ENCODE results near the gene NACA2. TPM values are rescaled to one million over a fixed set of nuclear protein-coding genes. Genes with fewer than 3 reads are reported as not detected.

NACA2 gene
- total and polyA plus RNA-seq, 2 of the 4 experiments (the other 2 are of a cell fraction): not detected

DNA sequence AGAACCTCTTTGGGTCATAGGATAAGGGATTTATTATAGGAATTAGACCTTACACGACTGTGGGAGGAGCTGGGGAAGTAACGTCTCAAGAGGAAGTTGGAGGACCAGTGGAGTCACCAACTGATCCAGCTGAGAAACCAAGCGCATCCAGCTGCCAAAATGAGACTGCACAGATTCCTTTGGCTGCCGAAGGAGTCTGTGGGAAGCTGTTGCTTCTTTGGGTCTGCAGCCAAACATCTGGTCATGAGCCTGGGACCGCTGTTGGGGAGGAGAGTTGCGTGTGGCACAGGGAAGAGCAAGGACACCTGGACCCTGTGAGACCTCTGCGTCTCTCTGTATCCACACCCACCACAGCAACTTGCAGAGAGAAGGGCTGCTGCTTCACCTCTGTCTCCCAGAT, 2.4 kb upstream of the NACA2 start:
- H3K4ac ChIP-seq (ENCODE audit: low read depth, low read length): no peak overlapping the region
- no TSS peak for BruUV-seq (replicated peaks)
- DNase-seq: no peak
- 53% methylated on average over 4 of the region's 7 CpGs; no CpG with 5 or more reads in 1 of the 2 experiments for WGBS, 2 experiments (ENCODE audit: extremely low coverage in 2 of 2, insufficient read length in 1 of 2)
- no peak overlapping the region for H2BK20ac ChIP-seq (ENCODE audit: low read depth, low read length)
- no peak overlapping the region for H2BK15ac ChIP-seq (ENCODE audit: low read depth, low read length)
- H3K27ac ChIP-seq (ENCODE audit: insufficient read depth, low read length): no peak overlapping the region
- H2BK5ac ChIP-seq (ENCODE audit: low read depth, low read length, poor library complexity, severe bottlenecking): no peak overlapping the region
- no peak overlapping the region for H3K14ac ChIP-seq (replicated peaks; ENCODE audit: low read depth, low read length)
- H3K4me2 ChIP-seq (ENCODE audit: low read depth, low read length): no peak overlapping the region
- H4K8ac ChIP-seq (ENCODE audit: low read depth in 2 of 2, low read length in 2 of 2): no peak overlapping the region
- H4K5ac ChIP-seq (ENCODE audit: low read depth, low read length): no peak overlapping the region
- no peak overlapping the region for H3K56ac ChIP-seq (ENCODE audit: extremely low read depth, insufficient read depth, low read length)
- no peak overlapping the region for H2AK9ac ChIP-seq (replicated peaks; ENCODE audit: low read depth, low read length, poor library complexity)
- peaks cover 38% of the 10 kb centered on the region for H3K27me3 ChIP-seq (ENCODE audit: control insufficient read depth, insufficient read depth, low read length)
- H3K4me3 ChIP-seq (ENCODE audit: insufficient read depth, low read depth, low read length): no peak overlapping the region
- in situ Hi-C loops (cut with MboI; ENCODE audit: low sequenced_read_pairs) (no loop called here), intact Hi-C loops (cut with micrococcal nuclease) (no loop called here), dilution Hi-C loops (cut with HindIII; ENCODE audit: low sequenced_read_pairs, unreplicated experiment) (no loop called here)
- ChIA-PET CTCF (no interaction called here), POLR2A (ENCODE audit: unreplicated experiment) (no interaction called here)
- no peak overlapping the region for H3K18ac ChIP-seq (ENCODE audit: low read depth, low read length)
- no peak overlapping the region for H2AFZ ChIP-seq (replicated peaks; ENCODE audit: low read length, poor library complexity)
- no peaks in the 10 kb centered on the region for H3K4me1 ChIP-seq (ENCODE audit: control insufficient read depth, insufficient read depth, low read length)
- no peak overlapping the region for H3K9ac ChIP-seq (ENCODE audit: low read depth, low read length)
- no peaks in the 10 kb centered on the region for H4K20me1 ChIP-seq (ENCODE audit: insufficient read depth, low read length)
- no peak overlapping the region for H2AK5ac ChIP-seq (ENCODE audit: low read depth, low read length)
- no peaks in the 10 kb centered on the region for H3K79me1 ChIP-seq (ENCODE audit: low read depth in 1 of 2, low read length in 2 of 2)
- no peak overlapping the region for H2BK120ac ChIP-seq (ENCODE audit: low read depth, low read length)
- H3K9me1 ChIP-seq (ENCODE audit: insufficient read depth, low read length): no peaks in the 10 kb centered on the region
- no peak overlapping the region for H4K91ac ChIP-seq (ENCODE audit: insufficient read depth, low read depth, low read length)
- H3K23ac ChIP-seq (ENCODE audit: low read depth, low read length): no peak overlapping the region
- no peaks in the 10 kb centered on the region for H3K9me3 ChIP-seq (ENCODE audit: control insufficient read depth, insufficient read depth, low read length)
- ATAC-seq (ENCODE audit: low read depth): no peak
- no peaks in the 10 kb centered on the region for H3K36me3 ChIP-seq (ENCODE audit: control insufficient read depth, insufficient read depth, low read length)
- TF ChIP-seq, protein P1, sequence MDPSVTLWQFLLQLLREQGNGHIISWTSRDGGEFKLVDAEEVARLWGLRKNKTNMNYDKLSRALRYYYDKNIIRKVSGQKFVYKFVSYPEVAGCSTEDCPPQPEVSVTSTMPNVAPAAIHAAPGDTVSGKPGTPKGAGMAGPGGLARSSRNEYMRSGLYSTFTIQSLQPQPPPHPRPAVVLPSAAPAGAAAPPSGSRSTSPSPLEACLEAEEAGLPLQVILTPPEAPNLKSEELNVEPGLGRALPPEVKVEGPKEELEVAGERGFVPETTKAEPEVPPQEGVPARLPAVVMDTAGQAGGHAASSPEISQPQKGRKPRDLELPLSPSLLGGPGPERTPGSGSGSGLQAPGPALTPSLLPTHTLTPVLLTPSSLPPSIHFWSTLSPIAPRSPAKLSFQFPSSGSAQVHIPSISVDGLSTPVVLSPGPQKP (IDR thresholded peaks at IDR 0.05; ENCODE audit: borderline replicate concordance, low read depth, low read length): no peak
- TF ChIP-seq RCOR1 (IDR thresholded peaks at IDR 0.05; ENCODE audit: insufficient replicate concordance, low read length) (no peak), FOS (IDR thresholded peaks at IDR 0.05; ENCODE audit: low read depth, low read length) (no peak), SMC3 (IDR thresholded peaks at IDR 0.05; ENCODE audit: low read depth, low read length) (no peak), NFE2L2 (IDR thresholded peaks at IDR 0.05; ENCODE audit: low read depth, low read length) (no peak), CEBPB (IDR thresholded peaks at IDR 0.05; ENCODE audit: low read depth, low read length) (no peak), RAD21 (IDR thresholded peaks at IDR 0.05; ENCODE audit: low read length) (no peak), MAZ (IDR thresholded peaks at IDR 0.05; ENCODE audit: borderline replicate concordance, low read depth, low read length) (no peak), RFX5 (IDR thresholded peaks at IDR 0.05; ENCODE audit: low read depth, low read length) (no peak), MAFK (IDR thresholded peaks at IDR 0.05; ENCODE audit: low read depth, low read length) (no peak), USF2 (IDR thresholded peaks at IDR 0.05; ENCODE audit: low read depth, low read length) (no peak)

All from IMR-90 (cell line).